ENCODE results near the gene NKAIN2.

NKAIN2 gene

DNA sequence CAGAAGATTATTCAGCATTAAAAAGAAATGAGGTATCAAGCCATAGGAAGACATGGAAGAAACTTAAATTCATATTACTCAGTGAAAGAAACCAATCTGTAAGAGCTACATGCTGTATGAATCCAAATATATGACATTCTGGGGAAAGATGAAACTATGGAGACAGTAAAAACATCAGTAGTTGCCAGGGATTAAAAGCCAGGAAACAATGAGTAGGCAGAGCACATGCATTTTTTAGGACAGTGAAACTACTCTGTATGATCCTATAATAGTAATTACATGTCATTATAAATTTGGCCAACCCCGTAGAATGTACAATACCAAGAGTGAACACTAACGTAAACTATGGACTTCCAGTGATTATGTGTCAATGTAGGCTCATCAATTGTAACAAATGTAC lies 1065.8 kb downstream of the NKAIN2 start:
- no peak for DNase-seq

DNA sequence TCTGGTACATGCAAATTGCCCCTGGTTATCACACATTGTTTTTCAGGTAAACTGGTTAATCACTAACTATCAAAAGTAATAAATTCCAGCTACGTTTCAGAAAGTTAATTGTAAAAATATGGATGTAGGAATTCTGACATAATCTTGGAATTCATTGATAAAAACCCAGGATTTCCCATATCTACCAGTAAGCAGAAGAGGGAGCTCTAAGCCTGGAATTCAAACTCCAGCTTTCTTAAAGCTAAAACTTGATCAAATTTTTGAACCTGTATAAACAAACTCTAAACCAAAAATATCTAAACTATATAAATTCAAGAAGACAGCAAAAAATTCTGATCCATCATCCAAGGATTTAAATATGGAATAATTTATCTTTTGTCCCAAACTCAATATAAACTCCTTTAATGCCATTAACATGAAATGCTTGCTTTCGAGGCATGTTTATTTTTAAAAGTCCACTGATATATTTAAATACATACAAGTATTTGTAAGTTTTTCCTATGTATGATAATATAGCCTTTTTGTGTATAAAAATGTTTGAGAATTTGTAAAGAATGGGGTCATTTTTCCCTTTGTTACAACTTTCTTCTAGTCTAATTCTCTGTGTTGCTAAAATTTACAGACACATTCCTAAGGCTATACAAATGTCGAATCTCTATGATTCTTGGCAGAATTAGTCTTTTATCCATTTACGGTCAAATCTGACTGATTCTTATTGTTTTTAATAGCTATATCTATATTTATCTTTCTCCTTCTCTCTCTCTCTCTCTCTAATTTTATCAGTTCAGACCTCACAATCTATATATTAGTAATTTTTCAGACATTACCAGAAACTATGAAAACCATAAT lies 1067.2 kb downstream of the NKAIN2 start:
- DNase-seq, result no peak

DNA sequence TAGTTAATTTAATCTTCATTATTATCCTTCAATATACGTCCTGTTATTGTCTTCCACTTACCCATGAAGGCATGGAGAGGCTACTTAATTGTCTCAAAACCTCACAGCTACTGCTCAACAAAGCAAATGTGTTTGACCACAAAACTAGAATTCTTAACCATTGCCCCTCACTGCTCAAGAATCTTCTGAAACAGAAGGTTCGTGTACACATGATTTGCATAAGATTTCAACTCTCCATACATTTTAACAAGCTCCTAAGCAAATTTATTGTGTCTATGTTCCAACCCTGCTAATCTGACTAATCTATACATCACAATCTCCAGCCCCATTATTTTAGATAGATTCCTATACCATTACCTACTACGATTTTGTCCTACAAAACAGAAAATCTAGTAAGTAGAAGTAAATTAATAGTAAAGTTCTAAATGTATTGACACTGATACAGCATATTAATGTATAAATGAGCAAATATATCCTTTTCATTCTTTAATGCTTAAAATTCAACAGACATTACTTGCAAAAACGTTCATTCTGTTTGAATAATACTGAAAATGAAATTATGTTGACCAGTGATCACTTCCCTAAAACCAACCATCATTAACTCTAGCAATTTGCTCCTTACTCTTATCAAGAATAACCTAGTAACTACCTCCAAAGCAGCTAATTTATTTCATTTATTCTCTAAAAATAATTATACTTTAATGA lies 1068.8 kb downstream of the NKAIN2 start:
- no peak for DNase-seq

DNA sequence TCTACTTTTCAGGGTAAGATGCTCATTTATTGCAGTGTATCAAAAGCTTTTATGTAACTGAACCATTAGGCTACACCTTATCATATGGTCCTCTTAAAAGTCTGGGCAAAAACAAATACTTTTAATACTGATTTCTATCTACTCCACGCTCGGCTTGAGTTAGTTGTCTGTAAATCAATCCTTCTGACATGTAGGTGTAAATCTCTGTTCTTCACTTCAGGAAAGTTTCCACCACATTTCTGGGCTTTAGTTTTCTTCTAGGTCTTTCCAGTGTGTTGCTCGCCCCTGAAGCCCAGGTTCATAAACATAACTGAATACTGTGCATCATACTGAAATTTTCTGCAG lies 1069.4 kb downstream of the NKAIN2 start:
- no peak for DNase-seq

Measured in activated gamma-delta T cell (primary cell).